Neuronal stem cell (in vitro differentiated cells): ENCODE results near the gene GPANK1. TPM values are rescaled to one million over a fixed set of nuclear protein-coding genes. Genes with fewer than 3 reads are reported as not detected.

Source experiments
- DNase-seq: peaks from one replicate; pipeline ENCODE4 v3.0.0-alpha.2; 2013; ENCODE audit warnings: low spot score
- H2AFZ ChIP-seq: one replicate; pipeline ENCODE4 v1.6.1; 2013; ENCODE audit warnings: mild to moderate bottlenecking, low read length, inconsistent platforms
- H2AK5ac ChIP-seq: 2 replicates; pipeline ENCODE4 v1.6.1; 2013; ENCODE audit warnings: low read depth, mild to moderate bottlenecking, inconsistent platforms, low read length, moderate library complexity, mixed read lengths
- H2BK120ac ChIP-seq: 2 replicates; pipeline ENCODE4 v1.6.1; 2013; ENCODE audit warnings: low read depth, mild to moderate bottlenecking, inconsistent platforms, low read length, moderate library complexity, mixed read lengths
- H2BK12ac ChIP-seq: one replicate; pipeline ENCODE4 v1.6.1; 2013; ENCODE audit warnings: low read length, inconsistent platforms
- H2BK15ac ChIP-seq: 2 replicates; pipeline ENCODE4 v1.6.1; 2013; ENCODE audit warnings: mild to moderate bottlenecking, low read length, inconsistent platforms, mixed read lengths
- H2BK5ac ChIP-seq: one replicate; pipeline ENCODE4 v1.6.1; 2013; ENCODE audit warnings: inconsistent platforms, mild to moderate bottlenecking, low read length, moderate library complexity
- H3K14ac ChIP-seq: one replicate; pipeline ENCODE4 v1.6.1; 2013; ENCODE audit warnings: low read length, inconsistent platforms
- H3K18ac ChIP-seq: 2 replicates; pipeline ENCODE4 v1.6.1; 2013; ENCODE audit warnings: low read length, inconsistent platforms
- H3K23ac ChIP-seq: 2 replicates; pipeline ENCODE4 v1.6.1; 2013; ENCODE audit warnings: low read depth, mild to moderate bottlenecking, mixed read lengths, low read length, inconsistent platforms; ENCODE audit not compliant: poor library complexity
- H3K27ac ChIP-seq: replicated peaks from 3 replicates; pipeline ENCODE4 v1.5.1; 2013; ENCODE audit warnings: low read length, inconsistent platforms
- H3K27me3 ChIP-seq, 3 experiments: 2 replicates each; pipeline ENCODE4 v1.6.1; 2013; ENCODE audit warnings: low read length in 3 of 3, mild to moderate bottlenecking in 2 of 3, inconsistent platforms in 1 of 3, low read depth in 1 of 3, mixed read lengths in 1 of 3, moderate library complexity in 1 of 3; ENCODE audit not compliant: control insufficient read depth in 3 of 3, insufficient read depth in 3 of 3
- H3K36me3 ChIP-seq, 2 donors: replicated peaks in 1 of 2; 2 replicates each; pipeline ENCODE4 v1.6.1; 2013; ENCODE audit warnings: low read length in 2 of 2; ENCODE audit not compliant: control insufficient read depth in 2 of 2, insufficient read depth in 2 of 2
- H3K4ac ChIP-seq: 2 replicates; pipeline ENCODE4 v1.6.1; 2013; ENCODE audit warnings: inconsistent platforms, mild to moderate bottlenecking, low read length, moderate library complexity
- H3K4me1 ChIP-seq, 2 donors: 1 replicate in 1 of 2; 2 replicates in 1 of 2; pipeline ENCODE4 v1.6.1; 2013; ENCODE audit warnings: low read length in 2 of 2, low read depth in 1 of 2; ENCODE audit not compliant: control insufficient read depth in 2 of 2, insufficient read depth in 1 of 2
- H3K4me2 ChIP-seq: one replicate; pipeline ENCODE4 v1.6.1; 2013; ENCODE audit warnings: mild to moderate bottlenecking, low read length, inconsistent platforms; ENCODE audit not compliant: insufficient read depth, poor library complexity, severe bottlenecking
- H3K4me3 ChIP-seq, 2 donors: 2 replicates each; pipeline ENCODE4 v1.5.1; 2013; ENCODE audit warnings: low read length in 2 of 2, mild to moderate bottlenecking in 2 of 2, inconsistent platforms in 1 of 2, moderate library complexity in 1 of 2
- H3K79me1 ChIP-seq: one replicate; pipeline ENCODE4 v1.6.1; 2013; ENCODE audit warnings: low read depth, mild to moderate bottlenecking, inconsistent platforms, low read length, moderate library complexity
- H3K9ac ChIP-seq: one replicate; pipeline ENCODE4 v1.6.1; 2013; ENCODE audit warnings: mild to moderate bottlenecking, low read depth, low read length, inconsistent platforms; ENCODE audit not compliant: poor library complexity
- H3K9me3 ChIP-seq, 2 donors: replicated peaks in 1 of 2; 2 replicates each; pipeline versions ENCODE3 to v1.6.1; 2013; ENCODE audit warnings: low read length in 2 of 2, mild to moderate bottlenecking in 2 of 2, inconsistent platforms in 1 of 2, low read depth in 1 of 2, mixed read lengths in 1 of 2, moderate library complexity in 1 of 2; ENCODE audit not compliant: control insufficient read depth in 2 of 2, insufficient read depth in 1 of 2
- H4K8ac ChIP-seq: one replicate; pipeline ENCODE4 v1.6.1; 2013; ENCODE audit warnings: low read depth, mild to moderate bottlenecking, inconsistent platforms, low read length, moderate library complexity
- H4K91ac ChIP-seq: one replicate; pipeline ENCODE4 v1.6.1; 2013; ENCODE audit warnings: low read length, low read depth, mild to moderate bottlenecking, inconsistent platforms; ENCODE audit not compliant: poor library complexity
- WGBS, 2 donors: extraction: QIAGEN DNeasy Blood & Tissue Kit; methylation state at CpG; one replicate each; pipeline ENCODE4 v1.1.7; 2013; ENCODE audit warnings: missing lambda C conversion rate in 2 of 2, mixed read lengths in 1 of 2; ENCODE audit not compliant: insufficient read length in 2 of 2, insufficient replicate concordance in 1 of 2; ENCODE audit errors: extremely low coverage in 2 of 2; 5-methylcytosine and 5-hydroxymethylcytosine counted together
- polyA plus RNA-seq, 2 experiments: library from polyadenylated mRNA; stranded (reverse); fragments of 200-250 nt; gene quantifications; one replicate each; pipeline ENCODE4 v1.2.3, GENCODE V29; 2013

The GPANK1 gene
- polyA plus RNA-seq (2013, experiment 1 of 2), result 35.7 TPM
- 37.4 TPM for polyA plus RNA-seq (2013, experiment 2 of 2)

DNA sequence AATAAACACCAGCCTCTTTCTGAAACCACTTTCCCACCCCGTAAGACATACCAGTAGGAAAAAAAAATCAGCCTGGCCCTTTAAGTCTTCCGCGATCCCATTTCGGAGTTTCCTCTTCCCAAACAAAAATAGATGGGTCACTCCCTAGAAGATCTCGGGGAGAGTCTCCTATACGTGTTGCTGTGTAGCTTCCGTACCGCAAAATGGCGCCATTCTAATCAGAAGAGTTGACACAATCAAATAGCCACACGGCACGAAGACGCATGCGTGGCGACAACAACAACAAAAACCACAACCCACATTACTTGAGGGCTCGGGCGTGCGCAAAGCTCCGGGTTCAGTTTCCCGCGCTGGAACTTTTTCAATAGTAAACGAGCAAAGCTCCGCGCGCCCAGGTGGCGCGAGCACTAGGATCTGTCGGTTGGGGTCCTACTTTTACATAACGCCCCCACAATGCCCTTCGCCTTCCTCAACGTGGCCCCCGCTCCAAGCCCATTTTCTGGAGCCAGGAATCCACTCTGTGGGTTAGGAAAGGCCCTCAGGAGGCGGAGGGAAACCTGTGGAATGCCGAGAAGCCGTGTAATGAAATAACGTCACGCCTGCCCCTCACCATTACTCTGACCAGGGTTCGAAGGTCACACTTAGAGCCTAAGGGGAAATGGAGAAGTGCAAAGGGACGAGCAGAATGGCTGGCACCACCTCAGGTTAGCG, at the start of gene GPANK1:
Gene GPANK1 (minus strand): TSS at position 208 of the 711 bp plus-strand sequence. CDS start 519 bp downstream, outside the sequence.
- peaks cover 7% of the 10 kb centered on the region for H3K79me1 ChIP-seq
- H3K27ac ChIP-seq, result peak within 1 kb of the TSS; percentile 93
- peaks cover 30 to 66% of the 10 kb centered on the region in 2 donors for H3K36me3 ChIP-seq
- WGBS, 2 donors, result no CpG with 5 or more reads among the region's 39 CpGs
- H2AFZ ChIP-seq, result peak within 1 kb of the TSS; percentile 84
- no peak within 1 kb of the TSS for H2BK120ac ChIP-seq
- H3K4ac ChIP-seq, result no peak within 1 kb of the TSS
- H2AK5ac ChIP-seq, result peak within 1 kb of the TSS; percentile 85
- H3K4me2 ChIP-seq, result peak within 1 kb of the TSS; percentile 92
- H4K91ac ChIP-seq, result peak within 1 kb of the TSS; percentile 64
- H3K4me1 ChIP-seq, result peaks cover 15 to 16% of the 10 kb centered on the region in 2 donors
- no peak within 1 kb of the TSS for H4K8ac ChIP-seq
- no peaks in the 10 kb centered on the region for H3K9me3 ChIP-seq
- H3K23ac ChIP-seq, result peak within 1 kb of the TSS; percentile 58
- DNase-seq, result peak; percentile 79
- H3K18ac ChIP-seq, result peak within 1 kb of the TSS; percentile 92
- H3K14ac ChIP-seq, result no peak within 1 kb of the TSS
- H2BK5ac ChIP-seq, result peak within 1 kb of the TSS; percentile 45
- H2BK12ac ChIP-seq, result no peak within 1 kb of the TSS
- no peaks in the 10 kb centered on the region for H3K27me3 ChIP-seq
- H3K9ac ChIP-seq, result peak within 1 kb of the TSS; percentile 93
- no peak within 1 kb of the TSS for H2BK15ac ChIP-seq
- peak within 1 kb of the TSS; percentile 92 to 95 for H3K4me3 ChIP-seq

- no peaks in the 10 kb centered on the region for H3K36me3 ChIP-seq
- H3K27me3 ChIP-seq, result peaks cover 0 to 8% (median 0%) of the 10 kb centered on the region in 3 experiments
- WGBS, 2 donors, result no CpG with 5 or more reads among the region's 5 CpGs
Measured at GRCh38 chr6:31713991-31714684, 49.3 kb upstream of the GPANK1 start.

DNA sequence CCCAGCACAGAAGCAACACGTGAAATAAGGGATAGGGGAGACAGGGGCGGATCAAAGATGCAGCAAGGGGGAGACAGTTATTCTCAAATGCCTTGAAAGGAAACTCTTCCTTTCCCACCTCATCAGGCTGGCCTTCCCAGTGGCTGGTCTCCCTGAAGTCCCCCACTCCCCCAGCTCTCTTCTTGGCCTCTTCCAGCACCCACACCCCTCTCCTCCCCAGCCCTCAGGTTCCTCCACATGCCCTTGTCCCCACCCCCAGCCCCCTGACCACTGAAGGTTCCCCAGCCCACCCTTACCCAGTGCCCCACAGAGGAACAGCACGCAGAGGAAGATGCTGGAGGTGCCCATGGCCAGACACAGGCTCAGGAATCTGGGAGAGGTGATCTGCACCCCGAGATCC, 48.7 kb upstream of the GPANK1 start:
- Histone ChIP-seq H3K79me1 (no peaks in the 10 kb centered on the region), H2BK5ac (no peak overlapping the region), H3K27me3 (peaks cover 0 to 8% (median 0%) of the 10 kb centered on the region in 3 experiments), H3K14ac (no peak overlapping the region), H3K18ac (peak overlapping the region; percentile 73), H4K8ac (no peak overlapping the region), H3K23ac (no peak overlapping the region), H3K4me1 (peaks cover 13 to 17% of the 10 kb centered on the region in 2 donors), H3K27ac (no peak overlapping the region), H2BK120ac (no peak overlapping the region), H2AK5ac (peak overlapping the region; percentile 40), H3K4me2 (no peak overlapping the region), H4K91ac (no peak overlapping the region), H3K4me3 (no peak overlapping the region), H3K9ac (no peak overlapping the region), H3K4ac (no peak overlapping the region), H3K9me3 (no peaks in the 10 kb centered on the region), H2BK15ac (peak overlapping the region; percentile 7), H2BK12ac (no peak overlapping the region), H3K36me3 (no peaks in the 10 kb centered on the region), H2AFZ (peak overlapping the region; percentile 84)
- DNase-seq, result no peak
- no CpG with 5 or more reads among the region's 4 CpGs for WGBS, 2 donors

More at GRCh38 chr6:31713991-31714684, 49.3 kb upstream of the GPANK1 start:
- Histone ChIP-seq H2AFZ (peak overlapping the region; percentile 84), H3K4ac (no peak overlapping the region), H2BK15ac (no peak overlapping the region), H3K4me3 (no peak overlapping the region), H3K14ac (no peak overlapping the region), H2BK5ac (no peak overlapping the region), H3K27ac (no peak overlapping the region), H3K9ac (no peak overlapping the region), H3K18ac (peak overlapping the region; percentile 73), H2BK120ac (no peak overlapping the region), H3K23ac (no peak overlapping the region), H4K8ac (no peak overlapping the region), H3K4me2 (peak overlapping the region; percentile 23), H2AK5ac (no peak overlapping the region), H3K4me1 (peaks cover 13 to 17% of the 10 kb centered on the region in 2 donors), H3K79me1 (no peaks in the 10 kb centered on the region), H4K91ac (no peak overlapping the region), H2BK12ac (no peak overlapping the region), H3K9me3 (no peaks in the 10 kb centered on the region)
- DNase-seq, result peak; percentile 44

- no peak for DNase-seq
- Histone ChIP-seq H4K8ac (peak overlapping the region; percentile 49), H3K18ac (peak overlapping the region; percentile 75), H3K27ac (no peak overlapping the region), H2BK120ac (peak overlapping the region; percentile 20), H2BK5ac (no peak overlapping the region), H3K9me3 (no peaks in the 10 kb centered on the region), H3K4me1 (peaks cover 13 to 17% of the 10 kb centered on the region in 2 donors), H2AK5ac (peak overlapping the region; percentile 99), H3K79me1 (no peaks in the 10 kb centered on the region), H2BK15ac (peak overlapping the region; percentile 87), H3K4ac (peak overlapping the region; percentile 78), H3K4me2 (no peak overlapping the region), H3K9ac (no peak overlapping the region), H2AFZ (no peak overlapping the region), H3K36me3 (no peaks in the 10 kb centered on the region), H3K14ac (no peak overlapping the region), H2BK12ac (peak overlapping the region; percentile 96), H3K23ac (peak overlapping the region; percentile 77), H3K4me3 (no peak overlapping the region), H3K27me3 (peaks cover 0 to 5% (median 0%) of the 10 kb centered on the region in 3 experiments), H4K91ac (peak overlapping the region; percentile 75)
- WGBS, 2 donors, result no CpG with 5 or more reads among the region's 8 CpGs
Measured at GRCh38 chr6:31712296-31712695, 47.5 kb upstream of the GPANK1 start.
